HG02938 (cell line): ENCODE results near the gene LRRC8B.
"Not testable (repeated sequence)": the region's sequence is repeated elsewhere in the genome, so short reads cannot be mapped to it uniquely, and the experiment has no call there.

Source experiments
- ATAC-seq: cut with Tn5 transposase; IDR thresholded peaks from one replicate; pipeline ENCODE4 v1.9.1; 2021; ENCODE audit warnings: mild to moderate bottlenecking, moderate library complexity; ENCODE audit not compliant: unreplicated experiment

The LRRC8B gene

GRCh38 chr1:89629600-89629999, 105.0 kb downstream of the LRRC8B start:
- ATAC-seq: not testable (repeated sequence)

- no peak for ATAC-seq
Measured at GRCh38 chr1:89630048-89630447, 105.4 kb downstream of the LRRC8B start.

- ATAC-seq: no peak
Measured at GRCh38 chr1:89631816-89632656, 107.4 kb downstream of the LRRC8B start.

- peak; percentile 76 for ATAC-seq
Measured at GRCh38 chr1:89632657-89633247, 108.1 kb downstream of the LRRC8B start, which contains the start of gene LRRC8C. Gene LRRC8C, plus strand, starts transcription at chr1:89633120. Its CDS starts 53,354 bp downstream, at chr1:89686474.

- peak; percentile 38 for ATAC-seq
Measured at GRCh38 chr1:89633248-89633799, 108.7 kb downstream of the LRRC8B start.

GRCh38 chr1:89633800-89634625, 109.4 kb downstream of the LRRC8B start:
- ATAC-seq: no peak

GRCh38 chr1:89635825-89636815, 111.5 kb downstream of the LRRC8B start:
- ATAC-seq: no peak

GRCh38 chr1:89637496-89637895, 112.9 kb downstream of the LRRC8B start:
- no peak for ATAC-seq

GRCh38 chr1:89640440-89640839, 115.8 kb downstream of the LRRC8B start:
- no peak for ATAC-seq

- ATAC-seq: no peak
Measured at GRCh38 chr1:89641781-89642180, 117.2 kb downstream of the LRRC8B start.

- ATAC-seq: no peak
Measured at GRCh38 chr1:89643577-89643976, 118.9 kb downstream of the LRRC8B start.

- ATAC-seq: no peak
Measured at GRCh38 chr1:89644119-89644814, 119.6 kb downstream of the LRRC8B start.

- no peak for ATAC-seq
Measured at GRCh38 chr1:89646259-89646658, 121.6 kb downstream of the LRRC8B start.
